RWPE2 (cell line): ENCODE results near the gene TBC1D2.

Source experiments
- ATAC-seq: fragments of 200-7000 bp; cut with Tn5 transposase; 3 replicates; pipeline ENCODE4 v1.9.1; 2021; ENCODE audit warnings: low read depth
- DNase-seq: peaks from one replicate; pipeline ENCODE4 v3.0.0-alpha.2; 2020; ENCODE audit warnings: low spot score
- H3K27ac ChIP-seq: fragments of 450-650 bp; 2 replicates; pipeline ENCODE4 v1.5.1; 2017; ENCODE audit warnings: mild to moderate bottlenecking; ENCODE audit not compliant: poor library complexity, severe bottlenecking
- H3K27me3 ChIP-seq: fragments of 250-450 bp; sonication (Bioruptor Pico); 2 replicates; pipeline ENCODE4 v1.5.1; 2021; ENCODE audit warnings: mild to moderate bottlenecking, moderate library complexity; ENCODE audit not compliant: insufficient read depth, poor library complexity, severe bottlenecking
- H3K36me3 ChIP-seq: fragments of 250-450 bp; sonication (Bioruptor Pico); 2 replicates; pipeline ENCODE4 v1.5.1; 2020; ENCODE audit warnings: low read depth, mild to moderate bottlenecking, moderate library complexity
- H3K4me1 ChIP-seq: fragments of 250-450 bp; sonication (Bioruptor Pico); 2 replicates; pipeline ENCODE4 v1.5.1; 2021; ENCODE audit warnings: mild to moderate bottlenecking, moderate library complexity; ENCODE audit not compliant: insufficient read depth, poor library complexity, severe bottlenecking
- H3K4me3 ChIP-seq: fragments of 250-450 bp; sonication (Bioruptor Pico); 2 replicates; pipeline ENCODE4 v1.5.1; 2021; ENCODE audit warnings: mild to moderate bottlenecking, moderate library complexity; ENCODE audit not compliant: severe bottlenecking
- H3K9me3 ChIP-seq: fragments of 250-450 bp; sonication (Bioruptor Pico); 2 replicates; pipeline ENCODE4 v1.5.1; 2021; ENCODE audit warnings: mild to moderate bottlenecking, moderate library complexity; ENCODE audit not compliant: severe bottlenecking
- TF ChIP-seq, protein P1 (sequence below): fragments of 450-650 bp; IDR thresholded peaks from one replicate; pipeline ENCODE4 v1.5.1; 2017; ENCODE audit warnings: mild to moderate bottlenecking, moderate library complexity; ENCODE audit not compliant: poor library complexity, severe bottlenecking

TBC1D2 gene

GRCh38 chr9:98229620-98230019 lies 25.8 kb downstream of the TBC1D2 start:
- TF ChIP-seq, protein P1, sequence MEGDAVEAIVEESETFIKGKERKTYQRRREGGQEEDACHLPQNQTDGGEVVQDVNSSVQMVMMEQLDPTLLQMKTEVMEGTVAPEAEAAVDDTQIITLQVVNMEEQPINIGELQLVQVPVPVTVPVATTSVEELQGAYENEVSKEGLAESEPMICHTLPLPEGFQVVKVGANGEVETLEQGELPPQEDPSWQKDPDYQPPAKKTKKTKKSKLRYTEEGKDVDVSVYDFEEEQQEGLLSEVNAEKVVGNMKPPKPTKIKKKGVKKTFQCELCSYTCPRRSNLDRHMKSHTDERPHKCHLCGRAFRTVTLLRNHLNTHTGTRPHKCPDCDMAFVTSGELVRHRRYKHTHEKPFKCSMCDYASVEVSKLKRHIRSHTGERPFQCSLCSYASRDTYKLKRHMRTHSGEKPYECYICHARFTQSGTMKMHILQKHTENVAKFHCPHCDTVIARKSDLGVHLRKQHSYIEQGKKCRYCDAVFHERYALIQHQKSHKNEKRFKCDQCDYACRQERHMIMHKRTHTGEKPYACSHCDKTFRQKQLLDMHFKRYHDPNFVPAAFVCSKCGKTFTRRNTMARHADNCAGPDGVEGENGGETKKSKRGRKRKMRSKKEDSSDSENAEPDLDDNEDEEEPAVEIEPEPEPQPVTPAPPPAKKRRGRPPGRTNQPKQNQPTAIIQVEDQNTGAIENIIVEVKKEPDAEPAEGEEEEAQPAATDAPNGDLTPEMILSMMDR = no peak
- Histone ChIP-seq H3K36me3 (peaks cover 98% of the 10 kb centered on the region), H3K4me3 (no peak overlapping the region), H3K27me3 (no peaks in the 10 kb centered on the region), H3K4me1 (peaks cover 32% of the 10 kb centered on the region), H3K9me3 (no peaks in the 10 kb centered on the region), H3K27ac (peak overlapping the region; percentile 99)
- ATAC-seq (no peak), DNase-seq (no peak)

DNA sequence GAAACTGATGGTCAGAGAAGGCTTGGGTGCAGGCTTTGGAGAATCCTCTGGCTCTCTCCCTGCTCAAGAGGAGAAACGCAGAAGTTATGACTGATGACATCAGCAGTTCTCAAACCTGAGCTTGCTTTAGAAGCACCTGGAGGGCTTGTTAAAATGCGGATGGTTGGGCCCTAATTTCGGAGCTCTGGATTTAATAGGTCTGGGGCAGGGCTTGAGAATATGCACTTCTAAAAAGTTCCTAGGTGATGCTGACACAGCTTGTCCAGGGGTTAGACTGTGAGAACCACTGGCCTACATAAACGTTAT lies 26.4 kb downstream of the TBC1D2 start:
- no peak for ATAC-seq
- Histone ChIP-seq H3K4me3 (no peak overlapping the region), H3K27me3 (no peaks in the 10 kb centered on the region), H3K9me3 (no peaks in the 10 kb centered on the region), H3K36me3 (peaks cover 97% of the 10 kb centered on the region), H3K27ac (peak overlapping the region; percentile 99), H3K4me1 (peaks cover 37% of the 10 kb centered on the region)
- TF ChIP-seq, protein P1 = no peak
- no peak for DNase-seq

GRCh38 chr9:98228392-98229089 lies 26.9 kb downstream of the TBC1D2 start:
- no peak for ATAC-seq

GRCh38 chr9:98227883-98228282 lies 27.6 kb downstream of the TBC1D2 start:
- H3K4me3 ChIP-seq = no peak overlapping the region
- H3K4me1 ChIP-seq = peaks cover 45% of the 10 kb centered on the region
- H3K36me3 ChIP-seq = peaks cover 88% of the 10 kb centered on the region
- H3K9me3 ChIP-seq = no peaks in the 10 kb centered on the region
- H3K27me3 ChIP-seq = no peaks in the 10 kb centered on the region
- DNase-seq (no peak), ATAC-seq (no peak)
- TF ChIP-seq, protein P1 = no peak
- peak overlapping the region; percentile 99 for H3K27ac ChIP-seq

More at GRCh38 chr9:98228392-98229089, 26.9 kb downstream of the TBC1D2 start:
- H3K36me3 ChIP-seq = peaks cover 92% of the 10 kb centered on the region
- H3K27ac ChIP-seq = peak overlapping the region; percentile 99
- no peak for DNase-seq
- no peaks in the 10 kb centered on the region for H3K27me3 ChIP-seq
- TF ChIP-seq, protein P1 = no peak
- H3K4me1 ChIP-seq = peaks cover 42% of the 10 kb centered on the region
- H3K9me3 ChIP-seq = no peaks in the 10 kb centered on the region
- no peak overlapping the region for H3K4me3 ChIP-seq

DNA sequence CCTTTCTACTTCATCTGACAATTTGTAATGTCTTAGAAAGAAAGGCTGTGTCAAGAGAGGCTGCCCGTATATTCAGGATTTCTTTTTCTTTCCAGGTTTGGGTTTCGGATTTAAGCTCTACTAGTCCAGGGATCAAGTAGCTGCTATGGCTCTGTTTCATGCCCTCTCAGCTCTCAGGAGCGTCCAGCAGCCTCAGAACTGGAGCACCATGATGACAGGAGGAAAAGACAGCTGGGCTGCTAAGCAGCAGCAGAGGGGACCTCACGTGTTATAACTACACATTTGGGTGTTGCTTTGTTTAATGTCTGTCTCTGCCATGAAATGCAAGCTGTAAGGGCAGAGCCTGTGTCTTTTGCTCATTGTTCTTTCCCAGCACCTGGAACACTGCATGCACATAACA lies 28.5 kb downstream of the TBC1D2 start:
- TF ChIP-seq, protein P1 = no peak

More for the DNA sequence above, 28.5 kb downstream of the TBC1D2 start:
- DNase-seq (no peak), ATAC-seq (no peak)
- no peak overlapping the region for H3K4me3 ChIP-seq
- H3K27me3 ChIP-seq = no peaks in the 10 kb centered on the region
- H3K4me1 ChIP-seq = peaks cover 48% of the 10 kb centered on the region
- no peaks in the 10 kb centered on the region for H3K9me3 ChIP-seq
- peak overlapping the region; percentile 99 for H3K27ac ChIP-seq
- H3K36me3 ChIP-seq = peaks cover 90% of the 10 kb centered on the region
